ENCODE results near the gene HSPA2.
"Not testable (repeated sequence)": the region's sequence is repeated elsewhere in the genome, so short reads cannot be mapped to it uniquely, and the experiment has no call there.

HSPA2 gene

DNA sequence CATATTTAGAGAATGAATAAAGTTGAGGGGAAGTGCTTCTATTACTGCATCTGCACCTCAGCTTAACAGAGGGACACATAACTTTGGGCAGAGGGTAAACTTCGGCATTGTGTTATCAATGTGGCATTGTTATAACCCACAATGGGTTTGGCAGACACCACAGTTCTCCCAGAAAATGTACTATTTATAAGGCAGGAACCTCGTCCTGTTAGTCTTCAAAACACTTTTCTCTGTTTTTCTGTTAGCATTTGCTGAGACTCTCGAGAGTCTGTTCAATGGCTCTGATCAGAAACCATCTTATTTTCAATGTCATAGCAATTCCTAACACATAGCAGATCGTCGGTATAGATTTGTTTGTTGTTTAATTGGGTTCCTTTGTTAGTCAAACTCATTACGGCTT is 23.2 kb downstream of the HSPA2 start:
- no peak for DNase-seq

DNA sequence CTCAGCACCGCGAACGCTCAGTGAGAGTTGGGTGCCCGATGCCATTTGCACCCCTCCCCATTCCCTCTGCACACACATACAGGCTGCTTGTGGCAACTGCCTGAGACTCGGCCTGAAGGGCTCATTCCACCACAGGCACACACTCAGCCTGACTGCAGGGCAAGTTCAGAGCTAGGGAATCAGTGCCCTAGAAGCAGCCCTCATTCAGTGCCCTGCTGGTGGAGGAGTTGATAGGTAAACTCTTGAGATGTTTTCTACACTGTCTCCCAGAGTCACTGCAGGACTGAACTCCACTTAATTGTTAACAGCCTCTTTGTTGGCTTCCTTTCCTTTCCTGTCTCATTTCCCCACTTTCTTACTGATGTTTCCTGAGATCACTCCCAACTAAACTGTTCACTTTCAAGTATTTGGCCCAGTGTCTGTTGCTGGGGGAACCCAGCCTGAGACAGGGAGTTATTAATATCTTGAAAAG is 26.1 kb downstream of the HSPA2 start:
- DNase-seq, result no peak

DNA sequence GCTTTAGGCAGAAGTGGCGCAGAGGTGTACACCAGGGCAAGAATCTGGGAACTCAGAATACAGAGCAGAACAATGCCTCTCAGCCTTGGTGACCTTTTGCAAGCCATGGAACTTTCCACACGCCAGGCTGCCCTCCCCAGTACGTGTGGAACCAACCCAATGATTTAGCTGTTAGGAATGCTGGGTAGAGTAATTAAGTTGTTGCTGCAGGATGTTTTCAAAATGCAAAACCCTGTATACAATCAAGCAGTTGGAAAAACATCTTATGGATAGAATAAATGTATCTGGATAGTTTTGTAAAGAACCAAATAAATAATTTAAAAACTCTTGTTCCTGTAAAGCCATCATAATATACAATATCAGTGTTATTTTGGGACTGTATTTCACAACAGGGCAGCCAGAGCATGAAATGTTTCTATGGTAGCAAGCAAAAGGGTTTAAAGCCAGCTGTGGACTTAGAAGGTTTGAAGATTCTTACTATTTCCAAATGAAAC is 28.6 kb downstream of the HSPA2 start:
- no peak for DNase-seq

DNA sequence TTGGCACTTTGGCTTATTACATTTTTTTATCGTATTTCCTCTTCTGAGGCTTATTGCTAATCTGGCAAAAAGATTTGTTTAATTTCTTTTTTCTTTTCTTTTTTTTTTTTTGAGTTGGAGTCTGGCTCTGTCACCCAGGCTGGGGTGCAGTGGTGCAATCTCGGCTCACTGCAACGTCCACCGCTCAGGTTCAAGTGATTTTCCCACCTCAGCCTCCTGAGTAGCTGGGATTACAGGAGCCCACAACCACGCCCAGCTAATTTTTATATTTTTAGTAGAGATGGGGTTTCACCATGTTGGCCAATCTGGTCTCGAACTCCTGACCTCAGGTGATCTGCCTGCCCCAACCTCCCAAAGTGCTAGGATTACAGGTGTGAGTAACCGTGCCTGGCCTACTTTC is 29.1 kb downstream of the HSPA2 start:
- not testable (repeated sequence) for DNase-seq

DNA sequence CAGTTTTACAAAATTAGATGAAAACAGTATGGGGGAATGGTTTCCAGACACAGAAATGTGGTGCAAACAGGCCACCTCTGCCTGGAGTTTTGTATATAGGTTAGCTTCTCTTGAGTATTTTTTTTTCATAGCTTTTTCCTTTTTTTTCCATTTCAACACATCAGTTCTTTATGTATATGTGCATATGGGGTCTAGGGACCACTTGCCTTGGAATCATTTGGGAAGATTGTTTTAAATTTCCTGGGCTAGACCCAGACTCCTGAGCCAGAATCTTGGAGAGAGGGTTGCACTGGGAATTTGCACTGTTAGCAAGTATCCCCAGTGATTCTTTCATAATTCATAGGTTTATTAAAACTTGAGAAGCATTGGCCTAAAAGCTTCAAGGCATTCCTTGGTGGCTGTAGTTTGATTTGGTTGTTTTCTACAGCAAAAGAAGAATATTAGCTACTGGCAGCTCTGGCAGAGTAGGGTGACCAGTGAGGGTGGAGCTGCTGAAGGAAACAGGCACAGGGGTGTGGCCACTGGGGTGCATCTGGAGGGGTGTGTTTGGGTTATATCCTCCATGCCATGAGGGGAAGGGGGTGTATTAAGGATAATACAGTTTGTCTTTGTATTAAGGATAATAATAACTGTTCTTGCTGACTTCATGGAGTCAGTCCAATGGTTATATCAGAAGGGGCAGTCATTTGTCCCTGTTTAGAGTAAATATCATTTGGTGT is 32.0 kb downstream of the HSPA2 start:
- DNase-seq, result no peak

DNA sequence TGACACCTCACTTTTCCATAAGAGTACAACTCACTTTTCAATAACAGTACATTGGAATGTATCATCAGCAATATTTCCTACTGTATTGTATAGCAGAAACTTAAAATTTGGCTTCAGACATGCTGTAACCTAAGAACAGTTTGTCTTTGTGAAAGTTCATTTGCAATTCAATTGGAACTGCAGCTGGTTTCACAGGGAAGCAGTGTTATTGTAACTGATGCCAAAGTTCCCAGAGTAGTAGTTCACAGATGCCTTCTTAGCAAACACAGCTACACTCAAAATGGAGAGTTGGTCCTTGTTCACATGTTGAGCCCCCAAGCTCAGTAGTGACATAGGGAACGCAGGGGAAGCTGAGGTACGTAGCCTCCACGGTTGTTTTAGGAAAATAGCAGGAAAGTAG is 32.6 kb downstream of the HSPA2 start:
- peak; percentile 47 for DNase-seq

DNA sequence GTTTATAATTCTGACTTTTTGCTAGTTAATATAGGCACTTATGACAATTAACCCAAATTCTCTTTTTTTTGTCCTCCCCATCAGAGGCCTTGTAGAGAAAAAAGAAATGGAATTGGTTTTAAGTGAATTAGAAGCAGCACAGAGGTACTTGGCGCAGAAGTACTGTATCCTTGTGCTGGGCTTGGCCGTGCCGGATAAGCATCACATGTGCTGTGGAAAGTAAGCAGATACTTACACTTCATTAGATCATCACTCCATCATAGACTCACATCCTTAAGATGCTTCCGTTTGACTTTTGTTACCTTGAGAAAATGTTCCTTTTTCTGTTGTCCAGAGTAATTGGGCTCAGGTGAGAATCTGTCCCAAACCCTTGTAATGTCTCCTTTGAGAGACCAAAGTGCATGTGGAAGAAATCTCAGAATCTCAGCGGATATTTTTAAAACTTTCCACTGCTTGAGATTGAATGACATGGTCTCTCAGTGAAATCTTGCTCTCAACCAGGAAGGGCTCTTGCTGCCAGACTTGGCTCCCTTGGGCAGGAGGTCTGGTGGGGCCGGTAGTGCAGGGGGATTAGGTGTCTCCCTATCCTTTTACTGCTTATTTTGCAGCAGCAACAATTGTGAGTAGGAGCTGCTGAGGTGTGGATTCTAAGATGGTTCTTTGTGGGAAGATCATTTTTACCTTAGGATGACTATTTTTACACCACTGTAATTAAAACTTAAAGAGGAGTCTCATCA is 34.0 kb downstream of the HSPA2 start:
- no peak for DNase-seq

DNA sequence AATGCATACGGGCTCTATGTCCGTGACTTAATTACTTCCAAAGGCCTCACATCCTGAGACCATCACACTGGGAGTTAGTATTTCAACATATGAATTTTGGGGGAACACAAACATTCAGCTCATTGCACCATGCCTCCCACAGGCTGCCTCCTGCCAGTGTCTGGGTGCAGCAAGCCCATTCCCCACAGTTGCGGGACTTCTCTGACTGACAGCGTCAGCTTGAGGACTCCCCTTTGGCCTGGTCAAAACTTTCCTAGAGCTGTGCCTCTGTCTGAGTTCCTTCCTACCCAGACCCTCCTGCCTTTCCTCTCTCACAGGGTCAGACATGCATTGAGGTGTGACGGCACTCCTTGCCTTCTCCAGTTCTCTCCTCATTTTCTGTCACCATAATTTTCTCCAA is 36.7 kb downstream of the HSPA2 start:
- no peak for DNase-seq

DNA sequence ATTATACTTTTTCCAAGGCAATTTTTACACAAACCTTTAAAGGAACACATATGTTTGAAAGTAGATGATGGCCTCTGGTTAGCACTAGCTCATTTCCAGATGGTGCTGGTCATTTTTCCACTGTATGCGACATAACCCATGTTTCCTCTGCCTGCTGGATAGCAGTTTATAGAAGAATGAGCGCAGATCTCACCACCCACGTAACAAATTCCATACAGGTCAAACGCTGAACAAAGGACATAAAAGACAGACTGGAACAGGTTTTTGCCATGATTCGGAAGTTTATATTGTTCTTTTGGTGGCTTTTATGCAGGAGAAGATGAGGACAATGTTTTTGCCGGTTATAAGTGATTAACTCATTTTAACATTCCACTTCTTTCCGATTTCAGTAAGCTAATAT is 39.9 kb downstream of the HSPA2 start:
- DNase-seq, result no peak

DNA sequence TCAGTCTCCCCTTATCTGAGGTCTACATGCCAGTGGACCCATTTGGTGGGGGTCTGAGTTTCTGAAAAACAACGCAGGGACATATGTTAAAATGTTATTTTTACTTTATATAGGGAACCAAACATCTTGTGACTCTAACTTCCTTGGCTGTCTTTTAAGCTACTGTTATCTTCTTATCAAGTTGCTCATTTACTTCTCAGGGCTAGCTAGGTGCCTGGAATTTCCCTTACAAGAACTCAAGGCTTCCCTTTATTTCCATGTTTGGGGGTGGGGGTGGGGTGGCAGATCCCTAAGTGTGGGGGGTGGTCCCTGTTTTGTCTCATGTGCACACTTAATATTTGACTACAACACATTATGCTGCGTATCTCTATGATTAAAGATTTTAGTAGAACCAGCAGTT is 40.8 kb downstream of the HSPA2 start:
- no peak for DNase-seq

DNA sequence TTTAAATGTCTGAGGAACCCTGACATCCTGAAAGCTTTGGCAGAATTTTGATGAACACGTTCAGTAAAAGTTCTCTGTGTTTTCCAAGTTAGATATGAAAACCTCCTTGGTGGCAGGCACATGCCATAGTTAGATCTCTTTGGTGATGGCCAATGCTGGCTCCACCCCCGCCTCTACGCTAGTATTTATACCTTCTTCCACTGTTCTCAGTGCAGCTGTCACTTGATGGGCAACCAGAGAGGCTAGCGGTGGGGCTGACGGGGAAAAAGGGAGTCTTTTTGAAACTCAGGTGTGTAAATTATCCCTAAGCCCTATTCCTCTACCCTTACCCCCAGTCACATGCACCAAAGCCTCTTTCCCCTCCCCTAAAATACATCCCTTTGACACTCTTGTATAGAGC is 41.3 kb downstream of the HSPA2 start:
- no peak for DNase-seq

DNA sequence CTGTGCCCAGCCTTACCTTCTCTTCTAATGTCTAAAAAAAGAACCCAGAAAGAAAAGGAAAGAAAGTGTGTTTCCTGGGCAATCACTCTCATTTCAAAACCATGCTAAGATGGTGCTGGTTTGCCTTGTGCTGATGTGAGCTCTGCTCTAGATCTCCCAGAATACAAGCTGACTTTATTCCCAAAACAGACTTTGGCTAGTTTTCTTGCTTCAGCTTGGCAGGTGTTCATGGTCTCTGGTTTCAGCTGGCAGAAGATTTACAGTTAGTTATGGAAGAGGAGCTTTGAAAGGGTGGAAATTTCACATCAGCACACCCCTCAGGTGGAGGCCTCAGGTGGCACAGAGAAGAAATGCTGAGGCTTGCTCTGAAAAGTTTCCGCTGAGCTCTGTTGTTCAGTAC is 43.6 kb downstream of the HSPA2 start:
- DNase-seq, result no peak

DNA sequence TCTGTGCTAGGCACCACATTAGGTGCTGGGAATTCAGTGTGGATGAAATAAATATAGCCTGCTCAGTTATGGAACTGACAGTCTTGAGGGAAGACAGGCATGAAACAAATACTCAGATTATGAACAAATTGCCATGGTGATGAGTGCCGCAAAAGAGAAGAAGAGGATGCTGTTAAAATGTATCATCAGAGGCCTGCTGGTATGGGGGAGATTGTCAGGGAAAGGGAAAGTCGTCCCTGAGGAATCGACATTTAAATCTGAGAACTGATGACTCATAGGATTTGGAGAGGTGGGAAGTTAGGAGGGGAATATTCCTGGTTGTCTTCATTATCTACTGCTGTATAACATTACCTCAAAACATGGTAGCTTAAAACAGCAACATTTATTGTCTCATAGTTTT is 51.3 kb downstream of the HSPA2 start:
- no peak for DNase-seq
